ENCODE data around the gene MPL.

The MPL gene

DNA sequence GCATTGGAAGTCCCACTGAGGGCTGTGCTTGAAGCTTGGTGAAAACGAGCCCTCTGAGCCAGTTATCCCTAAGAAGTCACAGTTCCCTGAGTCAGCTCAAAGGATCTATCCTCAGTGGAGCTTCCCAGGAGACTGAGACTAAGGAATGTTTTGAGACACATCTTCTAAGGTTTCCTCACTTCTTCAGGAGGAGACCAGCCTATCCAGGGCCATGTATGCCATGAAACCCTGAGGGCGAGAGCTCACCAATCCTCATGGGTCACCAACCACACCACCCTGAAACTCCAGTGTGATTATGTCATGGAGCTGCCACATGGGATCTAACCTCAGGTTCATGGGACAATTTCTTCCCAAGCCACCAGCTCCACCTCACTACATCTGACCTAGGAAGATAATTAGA, 44.4 kb upstream of the MPL start:
- no peaks in the 10 kb centered on the region for H3K27me3 Mint-ChIP-seq (ENCODE audit: low read depth, poor library complexity)
- TF ChIP-seq CTCF (IDR thresholded peaks at IDR 0.05), result no peak
- no peaks in the 10 kb centered on the region for H3K36me3 Mint-ChIP-seq (ENCODE audit: low read depth)
- H3K27ac Mint-ChIP-seq, result no peak overlapping the region
- no peak overlapping the region for H3K4me3 Mint-ChIP-seq
- no peaks in the 10 kb centered on the region for H3K9me3 Mint-ChIP-seq
- no peak for DNase-seq
- peaks cover 24% of the 10 kb centered on the region for H3K4me1 Mint-ChIP-seq

- Mint-ChIP-seq H3K4me1 (peaks cover 24% of the 10 kb centered on the region), H3K36me3 (ENCODE audit: low read depth) (no peaks in the 10 kb centered on the region), H3K27ac (no peak overlapping the region), H3K4me3 (no peak overlapping the region), H3K27me3 (ENCODE audit: low read depth, poor library complexity) (no peaks in the 10 kb centered on the region), H3K9me3 (no peaks in the 10 kb centered on the region)
- no peak for DNase-seq
- no peak for TF ChIP-seq CTCF (IDR thresholded peaks at IDR 0.05)
Measured at GRCh38 chr1:43293896-43294760, 43.5 kb upstream of the MPL start.

DNA sequence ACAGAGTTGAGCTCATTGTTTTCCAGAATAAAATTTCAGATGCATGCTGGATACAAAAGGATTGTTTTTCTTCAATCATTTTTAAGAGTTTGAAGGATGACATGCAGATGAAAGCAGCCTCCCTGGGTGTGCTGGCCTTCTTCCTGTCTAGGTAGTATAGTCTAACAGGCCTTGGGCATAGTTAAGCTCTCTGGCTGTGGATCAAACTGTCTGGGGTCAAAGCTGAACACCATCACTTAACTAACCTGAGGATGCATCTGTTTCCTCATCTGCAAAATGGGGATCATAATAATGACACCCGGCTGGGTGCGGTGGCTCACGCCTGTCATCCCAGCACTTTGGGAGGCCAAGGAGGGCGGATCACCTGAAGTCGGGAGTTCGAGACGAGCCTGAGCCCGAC, 42.9 kb upstream of the MPL start:
- no peak overlapping the region for H3K27ac Mint-ChIP-seq
- no peak for DNase-seq
- H3K4me1 Mint-ChIP-seq, result peaks cover 30% of the 10 kb centered on the region
- H3K36me3 Mint-ChIP-seq (ENCODE audit: low read depth), result no peaks in the 10 kb centered on the region
- TF ChIP-seq CTCF (IDR thresholded peaks at IDR 0.05), result no peak
- no peak overlapping the region for H3K4me3 Mint-ChIP-seq
- no peaks in the 10 kb centered on the region for H3K9me3 Mint-ChIP-seq
- no peaks in the 10 kb centered on the region for H3K27me3 Mint-ChIP-seq (ENCODE audit: low read depth, poor library complexity)

DNA sequence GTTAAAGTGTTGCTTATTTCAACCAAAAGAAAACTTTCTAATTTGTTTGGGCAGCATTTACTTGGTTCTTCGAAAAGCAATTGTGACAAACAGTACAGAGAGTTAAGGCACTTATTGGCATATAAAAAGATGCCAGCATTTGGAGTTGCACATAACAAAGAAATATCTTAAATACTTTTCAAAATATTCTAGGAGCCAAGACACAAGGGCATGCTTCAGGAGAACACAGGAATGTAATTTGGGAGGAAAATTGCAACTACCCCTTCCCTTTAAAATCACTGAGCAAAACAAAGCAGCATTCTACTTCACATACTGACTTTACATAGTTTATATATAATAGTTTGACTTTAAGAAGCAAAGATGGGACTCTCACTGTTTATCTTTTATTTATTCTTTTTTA, 41.4 kb upstream of the MPL start:
- no peak overlapping the region for H3K27ac Mint-ChIP-seq
- H3K9me3 Mint-ChIP-seq, result no peaks in the 10 kb centered on the region
- H3K4me1 Mint-ChIP-seq, result peaks cover 36% of the 10 kb centered on the region
- H3K4me3 Mint-ChIP-seq, result no peak overlapping the region
- H3K36me3 Mint-ChIP-seq (ENCODE audit: low read depth), result no peaks in the 10 kb centered on the region
- H3K27me3 Mint-ChIP-seq (ENCODE audit: low read depth, poor library complexity), result no peaks in the 10 kb centered on the region
- no peak for TF ChIP-seq CTCF (IDR thresholded peaks at IDR 0.05)
- DNase-seq, result no peak

- H3K4me1 Mint-ChIP-seq, result peaks cover 45% of the 10 kb centered on the region
- no peak overlapping the region for H3K27ac Mint-ChIP-seq
- H3K36me3 Mint-ChIP-seq (ENCODE audit: low read depth), result no peaks in the 10 kb centered on the region
- no peak for DNase-seq
- H3K4me3 Mint-ChIP-seq, result no peak overlapping the region
- H3K27me3 Mint-ChIP-seq (ENCODE audit: low read depth, poor library complexity), result peaks cover 5% of the 10 kb centered on the region
- no peaks in the 10 kb centered on the region for H3K9me3 Mint-ChIP-seq
- TF ChIP-seq CTCF (IDR thresholded peaks at IDR 0.05), result no peak
Measured at GRCh38 chr1:43298055-43298454, 39.6 kb upstream of the MPL start.

GRCh38 chr1:43299101-43299500, 38.5 kb upstream of the MPL start:
- Mint-ChIP-seq H3K27me3 (ENCODE audit: low read depth, poor library complexity) (peaks cover 5% of the 10 kb centered on the region), H3K4me1 (peaks cover 46% of the 10 kb centered on the region), H3K36me3 (ENCODE audit: low read depth) (no peaks in the 10 kb centered on the region), H3K27ac (no peak overlapping the region), H3K4me3 (no peak overlapping the region), H3K9me3 (no peaks in the 10 kb centered on the region)
- no peak for TF ChIP-seq CTCF (IDR thresholded peaks at IDR 0.05)
- DNase-seq, result no peak

All from nephron progenitor cell (in vitro differentiated cells).